ENCODE data around the gene POGLUT3. TPM values are rescaled to one million over a fixed set of nuclear protein-coding genes. Genes with fewer than 3 reads are reported as not detected.

The POGLUT3 gene
- total and polyA plus RNA-seq, 9 of the 15 experiments (the other 6 are each of a cell fraction or from before 2014, with no cell fraction given), result 4.6 to 29.7 (median 17.8) TPM

GRCh38 chr11:108525161-108525560 lies 27.0 kb upstream of the POGLUT3 start:
- Histone ChIP-seq H3K4me2 (ENCODE audit: insufficient read depth, low read length) (no peak overlapping the region), H3K9me3 (replicated peaks; ENCODE audit: control insufficient read depth, insufficient read depth, low read depth, low read length) (no peaks in the 10 kb centered on the region), H3K9me1 (ENCODE audit: control insufficient read depth, insufficient read depth, low read length) (no peaks in the 10 kb centered on the region), H3K4me1 (replicated peaks in 1 of 2; ENCODE audit: control insufficient read depth in 2 of 2, insufficient read depth in 2 of 2, low read length in 2 of 2) (peaks cover 0 to 5% of the 10 kb centered on the region in 2 experiments; a peak in 3 of 5 replicates), H3K4me3 (no peak overlapping the region), H4K20me1 (replicated peaks; ENCODE audit: control insufficient read depth, insufficient read depth, low read length) (no peaks in the 10 kb centered on the region), H3K27ac (ENCODE audit: extremely low read depth, low read depth, low read length) (no peak overlapping the region), H2AFZ (ENCODE audit: low read depth, low read length) (no peak overlapping the region), H3K36me3 (ENCODE audit: control insufficient read depth, insufficient read depth, low read length) (peaks cover 6% of the 10 kb centered on the region; the same call in 2 of the 3 replicates), H3K9ac (ENCODE audit: insufficient read depth in 1 of 2, low read depth in 2 of 2, low read length in 2 of 2) (no peak overlapping the region), H3K79me2 (ENCODE audit: control insufficient read depth, insufficient read depth, low read length) (no peaks in the 10 kb centered on the region), H3K27me3 (ENCODE audit: control insufficient read depth in 2 of 2, insufficient read depth in 2 of 2, low read length in 2 of 2) (no peaks in the 10 kb centered on the region)
- ATAC-seq, result no peak
- no TSS peak for BruUV-seq (replicated peaks)
- ChIA-PET CTCF (ENCODE audit: low intra/inter-chr PET ratio) (no interaction called here), POLR2A (interaction anchor here (1.0 to 1.2 kb wide), 2 partner anchors 10 to 27 kb away, joined by 3 read pairs; no protein-coding TSS in a partner anchor)
- no peak for FAIRE-seq
- TF ChIP-seq FOXK1 (CRISPR knock-in tag; IDR thresholded peaks at IDR 0.05; ENCODE audit: borderline replicate concordance) (no peak), MNT (conservative IDR thresholded peaks at IDR 0.05) (no peak), DNMT1 (IDR thresholded peaks at IDR 0.05) (no peak), SMAD2 (IDR thresholded peaks at IDR 0.05; ENCODE audit: low read depth, low read length) (no peak), GTF2E2 (tag; IDR thresholded peaks at IDR 0.05) (no peak), NCOR1 (IDR thresholded peaks at IDR 0.05) (no peak), SMARCC2 (IDR thresholded peaks at IDR 0.05; ENCODE audit: low read depth) (no peak), PHF20 (IDR thresholded peaks at IDR 0.05; ENCODE audit: partially characterized antibody) (no peak), PML (IDR thresholded peaks at IDR 0.05; ENCODE audit: low read length) (no peak), MCM5 (IDR thresholded peaks at IDR 0.05; ENCODE audit: low read depth) (no peak), TEAD4 (IDR thresholded peaks at IDR 0.05; ENCODE audit: low read length) (no peak), TEAD4 (CRISPR knock-in tag; IDR thresholded peaks at IDR 0.05; ENCODE audit: borderline replicate concordance) (no peak), BACH1 (tag; IDR thresholded peaks at IDR 0.05) (no peak), TAF1 (IDR thresholded peaks at IDR 0.05; ENCODE audit: control insufficient read depth, extremely low read depth, insufficient read depth, low read length, severe bottlenecking) (no peak), ESRRA (IDR thresholded peaks at IDR 0.05; ENCODE audit: borderline replicate concordance, low read depth) (no peak), DLX4 (CRISPR knock-in tag; IDR thresholded peaks at IDR 0.05) (no peak), SUPT5H (IDR thresholded peaks at IDR 0.05) (no peak)
- no peak for DNase-seq (ENCODE audit: extremely low read depth in 1 of 4, low spot score in 3 of 4)
- intact Hi-C loops (cut with micrococcal nuclease) (no loop called here), in situ Hi-C loops (cut with MboI) (no loop called here)
- WGBS (ENCODE audit: insufficient coverage, low coverage, missing lambda C conversion rate), result 95% methylated on average over 1 of the region's 1 CpG

All from K562 (cell line).